GM21825 (cell line): Measurements from ENCODE around the gene PTP4A2.
"Not testable (repeated sequence)": the region's sequence is repeated elsewhere in the genome, so short reads cannot be mapped to it uniquely, and the experiment has no call there.

Source experiments
- ATAC-seq: cut with Tn5 transposase; IDR thresholded peaks from one replicate; pipeline ENCODE4 v1.9.1; 2021; ENCODE audit warnings: mild to moderate bottlenecking, moderate library complexity; ENCODE audit not compliant: unreplicated experiment

Gene PTP4A2

GRCh38 chr1:31895474-31896198, 42.5 kb downstream of the PTP4A2 start:
- not testable (repeated sequence) for ATAC-seq

- ATAC-seq = no peak
Measured at GRCh38 chr1:31891280-31891679, 46.9 kb downstream of the PTP4A2 start.

GRCh38 chr1:31888291-31888690, 49.9 kb downstream of the PTP4A2 start:
- ATAC-seq = no peak

GRCh38 chr1:31886866-31887265, 51.3 kb downstream of the PTP4A2 start:
- ATAC-seq = no peak

- no peak for ATAC-seq
Measured at GRCh38 chr1:31885851-31886250, 52.3 kb downstream of the PTP4A2 start.

GRCh38 chr1:31883357-31883942, 54.7 kb downstream of the PTP4A2 start:
- no peak for ATAC-seq

- ATAC-seq = no peak
Measured at GRCh38 chr1:31881688-31882000, 56.5 kb downstream of the PTP4A2 start.

- ATAC-seq = no peak
Measured at GRCh38 chr1:31880957-31881687, 57.0 kb downstream of the PTP4A2 start.

- ATAC-seq = no peak
Measured at GRCh38 chr1:31879981-31880608, 58.1 kb downstream of the PTP4A2 start.

GRCh38 chr1:31878058-31878457, 60.1 kb downstream of the PTP4A2 start:
- ATAC-seq = no peak

GRCh38 chr1:31877544-31877943, 60.6 kb downstream of the PTP4A2 start:
- ATAC-seq = no peak

GRCh38 chr1:31875636-31876236, 62.4 kb downstream of the PTP4A2 start:
- no peak for ATAC-seq

GRCh38 chr1:31874942-31875341, 63.2 kb downstream of the PTP4A2 start:
- no peak for ATAC-seq

GRCh38 chr1:31872658-31873636, 65.2 kb downstream of the PTP4A2 start:
- ATAC-seq = no peak

- ATAC-seq = no peak
Measured at GRCh38 chr1:31871703-31872102, 66.5 kb downstream of the PTP4A2 start.

GRCh38 chr1:31870086-31870736, 68.0 kb downstream of the PTP4A2 start:
- ATAC-seq = no peak

- ATAC-seq = no peak
Measured at GRCh38 chr1:31869449-31869848, 68.7 kb downstream of the PTP4A2 start.

- no peak for ATAC-seq
Measured at GRCh38 chr1:31868862-31869261, 69.3 kb downstream of the PTP4A2 start.

- ATAC-seq = no peak
Measured at GRCh38 chr1:31867546-31867945, 70.6 kb downstream of the PTP4A2 start.
